Measurements from ENCODE around the gene SLC35B3. TPM values are rescaled to one million over a fixed set of nuclear protein-coding genes. Genes with fewer than 3 reads are reported as not detected.

Gene SLC35B3
- total and polyA plus RNA-seq, 2 experiments from 2014 or later: 6.3 to 11.9 TPM

DNA sequence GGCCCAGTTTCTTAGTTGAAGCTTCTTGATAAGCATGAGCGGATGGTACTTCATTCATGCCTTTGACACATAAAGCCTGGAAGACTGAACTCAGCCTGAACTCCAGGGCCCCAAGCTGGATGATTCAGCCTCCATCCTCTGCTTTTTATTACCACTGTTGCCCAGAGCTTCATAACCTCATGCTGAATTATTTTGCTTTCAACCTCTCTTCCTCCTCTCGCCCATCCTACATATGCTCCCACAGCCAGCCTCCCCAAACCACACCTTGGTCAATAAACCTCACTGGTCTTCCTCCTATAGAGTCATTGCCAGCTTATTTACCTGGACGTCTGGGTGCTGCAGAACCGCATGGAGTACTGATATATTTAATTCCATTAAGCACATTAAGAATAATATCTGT lies 59.4 kb downstream of the SLC35B3 start:
- no peaks in the 10 kb centered on the region for H3K36me3 ChIP-seq

More for the DNA sequence above, 59.4 kb downstream of the SLC35B3 start:
- Histone ChIP-seq H3K27ac (no peak overlapping the region), H3K4me3 (no peak overlapping the region), H3K4me1 (ENCODE audit: low read depth) (peaks cover 13% of the 10 kb centered on the region), H3K9me3 (ENCODE audit: low read depth) (no peaks in the 10 kb centered on the region), H3K27me3 (no peaks in the 10 kb centered on the region)
- TF ChIP-seq, protein P1, sequence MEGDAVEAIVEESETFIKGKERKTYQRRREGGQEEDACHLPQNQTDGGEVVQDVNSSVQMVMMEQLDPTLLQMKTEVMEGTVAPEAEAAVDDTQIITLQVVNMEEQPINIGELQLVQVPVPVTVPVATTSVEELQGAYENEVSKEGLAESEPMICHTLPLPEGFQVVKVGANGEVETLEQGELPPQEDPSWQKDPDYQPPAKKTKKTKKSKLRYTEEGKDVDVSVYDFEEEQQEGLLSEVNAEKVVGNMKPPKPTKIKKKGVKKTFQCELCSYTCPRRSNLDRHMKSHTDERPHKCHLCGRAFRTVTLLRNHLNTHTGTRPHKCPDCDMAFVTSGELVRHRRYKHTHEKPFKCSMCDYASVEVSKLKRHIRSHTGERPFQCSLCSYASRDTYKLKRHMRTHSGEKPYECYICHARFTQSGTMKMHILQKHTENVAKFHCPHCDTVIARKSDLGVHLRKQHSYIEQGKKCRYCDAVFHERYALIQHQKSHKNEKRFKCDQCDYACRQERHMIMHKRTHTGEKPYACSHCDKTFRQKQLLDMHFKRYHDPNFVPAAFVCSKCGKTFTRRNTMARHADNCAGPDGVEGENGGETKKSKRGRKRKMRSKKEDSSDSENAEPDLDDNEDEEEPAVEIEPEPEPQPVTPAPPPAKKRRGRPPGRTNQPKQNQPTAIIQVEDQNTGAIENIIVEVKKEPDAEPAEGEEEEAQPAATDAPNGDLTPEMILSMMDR (IDR thresholded peaks at IDR 0.05; ENCODE audit: low read depth, low read length): no peak
- DNase-seq (ENCODE audit: low read depth in 1 of 2, low spot score in 1 of 2): no peak

Measured in cardiac muscle cell (in vitro differentiated cells and primary cell).